ENCODE results near the gene SEC31B.

DNA sequence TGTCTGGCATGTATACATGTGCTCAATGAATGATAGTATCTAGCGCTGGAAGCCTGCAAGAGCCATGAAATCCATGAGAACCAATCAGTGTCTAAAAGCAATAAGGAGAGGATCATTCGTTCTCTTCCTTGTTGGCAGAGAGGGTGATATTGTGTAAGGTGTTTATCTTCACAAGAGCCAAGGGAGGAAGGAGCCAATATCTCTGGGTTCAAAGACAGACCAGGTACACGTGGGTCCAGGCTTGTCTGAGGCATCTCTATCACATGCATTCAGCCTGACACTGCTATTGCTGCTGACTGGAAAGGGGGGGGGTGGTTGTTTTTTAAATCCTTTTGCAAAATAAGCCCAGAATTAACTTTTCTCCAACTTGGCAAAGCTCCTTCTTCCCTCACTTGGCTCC is 4.0 kb downstream of the SEC31B start:
- TF ChIP-seq ZNF146 (tag by site-specific recombination; IDR thresholded peaks at IDR 0.05) (no peak), HOXA7 (CRISPR knock-in tag; IDR thresholded peaks at IDR 0.05; ENCODE audit: borderline replicate concordance) (no peak), ZNF416 (tag by site-specific recombination; IDR thresholded peaks at IDR 0.05) (no peak)
- TF ChIP-seq, protein P1, sequence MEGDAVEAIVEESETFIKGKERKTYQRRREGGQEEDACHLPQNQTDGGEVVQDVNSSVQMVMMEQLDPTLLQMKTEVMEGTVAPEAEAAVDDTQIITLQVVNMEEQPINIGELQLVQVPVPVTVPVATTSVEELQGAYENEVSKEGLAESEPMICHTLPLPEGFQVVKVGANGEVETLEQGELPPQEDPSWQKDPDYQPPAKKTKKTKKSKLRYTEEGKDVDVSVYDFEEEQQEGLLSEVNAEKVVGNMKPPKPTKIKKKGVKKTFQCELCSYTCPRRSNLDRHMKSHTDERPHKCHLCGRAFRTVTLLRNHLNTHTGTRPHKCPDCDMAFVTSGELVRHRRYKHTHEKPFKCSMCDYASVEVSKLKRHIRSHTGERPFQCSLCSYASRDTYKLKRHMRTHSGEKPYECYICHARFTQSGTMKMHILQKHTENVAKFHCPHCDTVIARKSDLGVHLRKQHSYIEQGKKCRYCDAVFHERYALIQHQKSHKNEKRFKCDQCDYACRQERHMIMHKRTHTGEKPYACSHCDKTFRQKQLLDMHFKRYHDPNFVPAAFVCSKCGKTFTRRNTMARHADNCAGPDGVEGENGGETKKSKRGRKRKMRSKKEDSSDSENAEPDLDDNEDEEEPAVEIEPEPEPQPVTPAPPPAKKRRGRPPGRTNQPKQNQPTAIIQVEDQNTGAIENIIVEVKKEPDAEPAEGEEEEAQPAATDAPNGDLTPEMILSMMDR (tag by site-specific recombination; IDR thresholded peaks at IDR 0.05): no peak
- TF ChIP-seq, protein P2, sequence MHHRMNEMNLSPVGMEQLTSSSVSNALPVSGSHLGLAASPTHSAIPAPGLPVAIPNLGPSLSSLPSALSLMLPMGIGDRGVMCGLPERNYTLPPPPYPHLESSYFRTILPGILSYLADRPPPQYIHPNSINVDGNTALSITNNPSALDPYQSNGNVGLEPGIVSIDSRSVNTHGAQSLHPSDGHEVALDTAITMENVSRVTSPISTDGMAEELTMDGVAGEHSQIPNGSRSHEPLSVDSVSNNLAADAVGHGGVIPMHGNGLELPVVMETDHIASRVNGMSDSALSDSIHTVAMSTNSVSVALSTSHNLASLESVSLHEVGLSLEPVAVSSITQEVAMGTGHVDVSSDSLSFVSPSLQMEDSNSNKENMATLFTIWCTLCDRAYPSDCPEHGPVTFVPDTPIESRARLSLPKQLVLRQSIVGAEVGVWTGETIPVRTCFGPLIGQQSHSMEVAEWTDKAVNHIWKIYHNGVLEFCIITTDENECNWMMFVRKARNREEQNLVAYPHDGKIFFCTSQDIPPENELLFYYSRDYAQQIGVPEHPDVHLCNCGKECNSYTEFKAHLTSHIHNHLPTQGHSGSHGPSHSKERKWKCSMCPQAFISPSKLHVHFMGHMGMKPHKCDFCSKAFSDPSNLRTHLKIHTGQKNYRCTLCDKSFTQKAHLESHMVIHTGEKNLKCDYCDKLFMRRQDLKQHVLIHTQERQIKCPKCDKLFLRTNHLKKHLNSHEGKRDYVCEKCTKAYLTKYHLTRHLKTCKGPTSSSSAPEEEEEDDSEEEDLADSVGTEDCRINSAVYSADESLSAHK (tag by site-specific recombination; IDR thresholded peaks at IDR 0.05): no peak

Data from HEK293 (cell line).